HG02763 (cell line): ENCODE measurements around the gene PDZD2.

ENCODE experiments used
- ATAC-seq: cut with Tn5 transposase; IDR thresholded peaks from one replicate; pipeline ENCODE4 v1.9.1; 2021; ENCODE audit warnings: mild to moderate bottlenecking, moderate library complexity; ENCODE audit not compliant: unreplicated experiment

The PDZD2 gene

GRCh38 chr5:31637851-31638250 lies 1.1 kb upstream of the PDZD2 start:
- no peak for ATAC-seq

- peak; percentile 12 for ATAC-seq
These were observed 586 bp upstream of the PDZD2 start for GRCh38 chr5:31638345-31638744.

- ATAC-seq: no peak
These were observed 815 bp downstream of the PDZD2 start for GRCh38 chr5:31639481-31640411.

GRCh38 chr5:31640573-31640972 lies 1.6 kb downstream of the PDZD2 start:
- no peak for ATAC-seq

- no peak for ATAC-seq
These were observed 2.1 kb downstream of the PDZD2 start for GRCh38 chr5:31641059-31641458.

GRCh38 chr5:31641575-31641974 lies 2.6 kb downstream of the PDZD2 start:
- no peak for ATAC-seq

- ATAC-seq: no peak
These were observed 6.6 kb downstream of the PDZD2 start for GRCh38 chr5:31645420-31646081.

GRCh38 chr5:31648326-31648725 lies 9.4 kb downstream of the PDZD2 start:
- no peak for ATAC-seq

- no peak for ATAC-seq
These were observed 12.3 kb downstream of the PDZD2 start for GRCh38 chr5:31651241-31651640.

GRCh38 chr5:31655491-31655890 lies 16.6 kb downstream of the PDZD2 start:
- ATAC-seq: no peak

- ATAC-seq: no peak
These were observed 17.9 kb downstream of the PDZD2 start for GRCh38 chr5:31656806-31657205.

- ATAC-seq: no peak
These were observed 18.5 kb downstream of the PDZD2 start for GRCh38 chr5:31657315-31657979.

- no peak for ATAC-seq
These were observed 22.3 kb downstream of the PDZD2 start for GRCh38 chr5:31661257-31661656.

- ATAC-seq: no peak
These were observed 24.6 kb downstream of the PDZD2 start for GRCh38 chr5:31663519-31663918.

- no peak for ATAC-seq
These were observed 25.6 kb downstream of the PDZD2 start for GRCh38 chr5:31664566-31664965.

- ATAC-seq: no peak
These were observed 32.4 kb downstream of the PDZD2 start for GRCh38 chr5:31671339-31671741.

- no peak for ATAC-seq
These were observed 35.5 kb downstream of the PDZD2 start for GRCh38 chr5:31674371-31674951.

GRCh38 chr5:31675472-31675871 lies 36.5 kb downstream of the PDZD2 start:
- no peak for ATAC-seq

GRCh38 chr5:31678180-31678579 lies 39.2 kb downstream of the PDZD2 start:
- no peak for ATAC-seq

- no peak for ATAC-seq
These were observed 41.6 kb downstream of the PDZD2 start for GRCh38 chr5:31680528-31680927.

GRCh38 chr5:31682025-31682424 lies 43.1 kb downstream of the PDZD2 start:
- ATAC-seq: no peak
